Adipose tissue (tissue), 3 donors: ENCODE results near the gene TM7SF2. TPM values are rescaled to one million over a fixed set of nuclear protein-coding genes. Genes with fewer than 3 reads are reported as not detected.
"Not testable (repeated sequence)": the region's sequence is repeated elsewhere in the genome, so short reads cannot be mapped to it uniquely, and the experiment has no call there.

Source experiments
- H3K27ac ChIP-seq: one replicate; pipeline ENCODE4 v1.5.1; 2013; ENCODE audit warnings: low read depth, low read length
- WGBS, 3 donors: extraction: QIAGEN DNeasy Blood & Tissue Kit; methylation state at CpG; one replicate each; pipeline ENCODE4 v1.1.7; 2013; 5-methylcytosine and 5-hydroxymethylcytosine counted together
- polyA plus RNA-seq, 3 donors: library from polyadenylated mRNA; stranded (reverse); fragments of 200-250 nt; gene quantifications; one replicate each; pipeline ENCODE4 v1.2.3, GENCODE V29; 2013
- donor health status: healthy with polysubstance abuse.
- donor health status: Bipolar disorder and iron deficiency.
- donor health status: healthy.

Gene TM7SF2
- polyA plus RNA-seq, 3 donors, result 25.3 to 151 (median 78.4) TPM

DNA sequence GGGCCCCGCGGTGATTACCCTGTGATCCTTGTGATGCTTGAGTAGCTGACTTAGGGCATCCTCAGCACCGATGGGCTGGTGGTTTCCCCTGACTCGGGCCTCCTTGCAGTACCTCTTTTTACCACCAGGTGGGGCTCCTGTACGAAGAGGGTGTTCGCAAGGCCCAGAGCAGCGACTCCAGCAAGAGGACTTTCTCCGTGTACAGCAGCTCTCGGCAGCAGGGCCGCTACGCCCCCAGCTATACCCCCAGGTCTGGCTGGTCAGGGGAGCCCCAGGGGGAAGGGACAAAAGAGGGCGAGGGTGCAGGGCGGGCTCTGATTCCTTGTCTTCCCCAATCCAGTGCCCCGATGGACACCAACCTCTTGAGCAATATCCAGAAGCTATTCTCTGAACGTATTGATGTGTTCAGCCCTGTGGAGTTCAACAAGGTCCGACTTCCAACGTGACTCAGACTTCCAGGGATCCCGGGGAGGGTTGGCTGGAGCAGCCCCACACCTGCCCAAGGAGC is 1.3 kb upstream of the TM7SF2 start:
- H3K27ac ChIP-seq, result no peak overlapping the region
- WGBS, 3 donors, result 11 to 13% (median 12%) methylated on average over 18 of the region's 18 CpGs

DNA sequence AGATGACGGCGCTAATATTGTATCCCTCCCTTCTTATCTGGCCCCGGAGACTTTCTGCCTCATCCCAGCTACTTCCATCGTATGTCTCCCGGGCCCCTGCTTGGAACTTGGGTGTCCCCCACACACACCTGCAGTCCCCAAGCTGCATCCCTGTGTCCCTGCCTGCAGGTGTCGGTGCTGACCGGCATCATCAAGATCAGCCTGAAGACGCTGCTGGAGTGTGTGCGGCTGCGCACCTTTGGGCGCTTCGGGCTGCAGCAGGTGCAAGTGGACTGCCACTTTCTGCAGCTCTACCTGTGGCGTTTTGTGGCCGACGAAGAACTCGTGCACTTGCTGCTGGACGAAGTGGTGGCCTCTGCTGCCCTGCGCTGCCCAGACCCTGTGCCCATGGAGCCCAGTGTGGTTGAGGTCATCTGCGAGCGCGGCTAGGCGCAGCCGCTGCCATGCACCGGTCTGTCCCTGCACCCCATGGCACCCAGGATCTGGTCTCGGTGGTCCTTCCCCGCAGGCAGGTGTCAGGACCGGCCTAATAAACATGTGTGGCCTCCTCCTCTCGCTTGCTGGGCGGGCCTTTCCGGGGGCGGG is 421 bp upstream of the TM7SF2 start:
- WGBS, 3 donors, result 61 to 69% (median 68%) methylated on average over 30 to 31 of the region's 31 CpGs
- no peak overlapping the region for H3K27ac ChIP-seq

- H3K27ac ChIP-seq, result no peak overlapping the region
- 1 to 3% (median 2%) methylated on average over 47 to 57 of the region's 57 CpGs for WGBS, 3 donors
These were observed 1.1 kb downstream of the TM7SF2 start for GRCh38 chr11:65112546-65113360.

DNA sequence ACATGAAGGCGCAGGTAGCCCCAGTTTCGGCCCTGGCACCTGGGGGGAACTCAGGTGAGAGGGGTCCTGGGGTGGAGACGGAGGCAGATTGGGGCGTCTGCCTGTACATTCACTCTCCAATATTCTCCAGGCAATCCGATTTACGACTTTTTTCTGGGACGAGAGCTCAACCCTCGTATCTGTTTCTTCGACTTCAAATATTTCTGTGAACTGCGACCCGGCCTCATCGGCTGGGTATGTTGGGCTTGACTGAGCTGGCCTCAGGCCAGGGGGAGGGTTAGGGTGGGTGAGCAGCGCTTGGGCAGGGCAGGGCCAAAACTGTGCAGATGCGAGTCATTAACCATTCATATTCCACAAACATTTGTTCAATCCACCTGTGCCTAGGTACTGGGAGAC is 1.7 kb downstream of the TM7SF2 start:
- no peak overlapping the region for H3K27ac ChIP-seq
- WGBS, 3 donors, result 11 to 22% (median 15%) methylated on average over 14 of the region's 14 CpGs

- H3K27ac ChIP-seq, result no peak overlapping the region
- 29 to 72% (median 64%) methylated on average over 6 of the region's 6 CpGs for WGBS, 3 donors
These were observed 2.2 kb downstream of the TM7SF2 start for GRCh38 chr11:65113839-65114238.

- no peak overlapping the region for H3K27ac ChIP-seq
- WGBS, 3 donors, result 88 to 91% (median 91%) methylated on average over 11 of the region's 11 CpGs
These were observed 3.0 kb downstream of the TM7SF2 start for GRCh38 chr11:65114538-65115171.

GRCh38 chr11:65115361-65116082 is 3.9 kb downstream of the TM7SF2 start:
- 88 to 94% (median 91%) methylated on average over 21 of the region's 21 CpGs for WGBS, 3 donors
- no peak overlapping the region for H3K27ac ChIP-seq

DNA sequence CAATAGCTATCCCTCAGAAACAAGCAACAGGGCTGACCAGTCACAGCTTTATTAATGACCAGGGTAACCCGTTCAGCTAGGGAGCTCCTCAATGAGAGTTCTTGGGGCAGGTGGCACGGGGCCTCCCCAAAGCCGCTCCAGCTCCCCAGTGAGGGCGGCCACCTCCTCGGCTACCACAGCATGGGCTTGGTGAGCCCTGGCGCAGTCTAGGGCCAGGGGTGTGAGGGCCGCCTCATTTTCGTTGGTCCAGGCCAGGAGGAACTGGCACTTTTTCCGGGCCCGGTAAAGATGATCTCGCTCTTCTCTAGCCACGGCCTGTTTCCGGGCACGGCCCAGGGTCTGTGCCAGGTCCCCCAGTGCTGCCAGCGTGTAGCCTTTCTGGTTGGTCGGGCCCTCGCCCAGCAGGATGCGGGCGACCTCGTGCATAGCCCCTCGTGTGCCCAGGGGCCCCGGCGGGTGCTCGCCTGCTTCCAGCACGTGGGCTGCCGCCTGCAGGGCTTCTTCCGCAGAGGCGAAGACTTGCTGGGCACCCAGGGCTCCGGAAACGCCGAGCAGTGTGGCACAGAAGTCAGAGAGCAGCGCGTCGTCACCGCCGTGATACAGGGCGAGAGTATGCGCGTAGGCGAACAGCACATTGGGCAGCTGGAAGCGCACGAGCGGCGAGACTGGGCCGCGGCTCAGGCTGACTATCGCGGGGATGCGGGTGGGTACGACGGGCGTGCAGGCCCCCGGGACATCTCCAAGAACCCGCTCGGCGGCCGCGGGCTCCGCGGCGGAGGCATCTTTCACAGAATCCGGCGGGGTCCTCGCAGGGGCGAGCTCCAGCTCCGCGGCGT is 4.9 kb downstream of the TM7SF2 start:
- WGBS, 3 donors, result 20 to 24% (median 20%) methylated on average over 47 to 68 of the region's 68 CpGs
- H3K27ac ChIP-seq, result no peak overlapping the region

- H3K27ac ChIP-seq, result peak within 1 kb of the TSS; percentile 21
- WGBS, 3 donors, result 0% methylated on average over 86 to 89 of the region's 89 CpGs
These were observed 5.8 kb downstream of the TM7SF2 start, which contains the start of gene ZNHIT2 for GRCh38 chr11:65117206-65118096. Gene ZNHIT2 (minus strand): TSS chr11:65117701. CDS start chr11:65117653, 48 bp downstream.

- WGBS, 3 donors, result 82 to 87% (median 83%) methylated on average over 18 of the region's 18 CpGs
- H3K27ac ChIP-seq, result no peak overlapping the region
These were observed 6.6 kb downstream of the TM7SF2 start for GRCh38 chr11:65118097-65118837.

DNA sequence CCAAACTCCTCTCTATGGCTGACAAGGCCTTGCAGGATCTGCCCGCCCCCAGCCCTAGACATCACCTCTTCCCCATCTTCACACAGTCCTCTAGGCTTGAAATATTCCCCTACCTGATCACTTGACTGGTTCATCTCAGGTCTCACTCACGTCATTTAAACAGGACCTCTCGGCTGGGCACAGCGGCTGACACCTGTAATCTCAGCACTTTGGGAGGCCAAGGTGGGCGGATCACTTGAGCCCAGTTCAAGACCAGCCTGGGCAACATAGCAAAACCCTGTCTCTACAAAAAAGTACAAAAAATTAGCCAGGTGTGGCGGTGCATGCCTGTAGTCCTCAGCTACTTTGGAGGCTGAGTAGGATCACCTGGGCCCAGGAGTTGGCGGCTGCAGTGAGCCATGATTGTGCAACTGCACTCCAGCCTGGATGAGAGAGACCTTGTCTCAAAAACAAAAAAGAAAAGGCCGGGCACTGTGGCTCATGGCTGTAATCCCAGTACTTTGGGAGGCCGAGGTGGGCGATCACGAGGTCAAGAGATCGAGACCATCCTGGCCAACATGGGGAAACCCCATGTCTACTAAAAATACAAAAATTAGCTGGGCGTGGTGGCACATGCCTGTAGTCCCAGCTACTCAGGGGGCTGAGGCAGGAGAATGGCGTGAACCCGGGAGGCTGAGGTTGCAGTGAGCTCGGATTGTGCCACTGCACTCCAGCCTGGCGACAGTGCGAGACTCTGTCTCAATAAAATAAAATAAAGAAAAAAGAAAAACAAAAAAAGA is 7.4 kb downstream of the TM7SF2 start:
- WGBS, 3 donors, result 90 to 91% (median 90%) methylated on average over 18 of the region's 18 CpGs
- H3K27ac ChIP-seq, result not testable (repeated sequence)

DNA sequence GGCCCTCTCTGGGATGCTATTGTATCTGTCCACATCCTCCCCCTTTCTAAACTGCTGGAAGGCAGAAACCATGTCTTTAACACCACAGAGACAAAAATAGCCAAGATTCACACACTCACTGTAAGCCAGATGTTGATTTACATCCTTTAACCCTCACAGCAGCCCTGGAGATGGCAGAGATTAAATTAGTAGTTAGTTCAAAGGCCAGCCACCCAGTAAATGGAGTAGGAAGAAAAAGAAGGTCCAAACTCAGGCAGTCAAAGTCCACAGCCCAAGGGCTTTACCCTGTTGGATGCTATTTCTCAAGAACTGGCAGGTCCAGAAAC is 8.0 kb downstream of the TM7SF2 start:
- H3K27ac ChIP-seq, result no peak overlapping the region

GRCh38 chr11:65120831-65121230 is 9.2 kb downstream of the TM7SF2 start:
- H3K27ac ChIP-seq, result no peak overlapping the region
- WGBS, 3 donors, result 69 to 92% (median 81%) methylated on average over 3 of the region's 3 CpGs

DNA sequence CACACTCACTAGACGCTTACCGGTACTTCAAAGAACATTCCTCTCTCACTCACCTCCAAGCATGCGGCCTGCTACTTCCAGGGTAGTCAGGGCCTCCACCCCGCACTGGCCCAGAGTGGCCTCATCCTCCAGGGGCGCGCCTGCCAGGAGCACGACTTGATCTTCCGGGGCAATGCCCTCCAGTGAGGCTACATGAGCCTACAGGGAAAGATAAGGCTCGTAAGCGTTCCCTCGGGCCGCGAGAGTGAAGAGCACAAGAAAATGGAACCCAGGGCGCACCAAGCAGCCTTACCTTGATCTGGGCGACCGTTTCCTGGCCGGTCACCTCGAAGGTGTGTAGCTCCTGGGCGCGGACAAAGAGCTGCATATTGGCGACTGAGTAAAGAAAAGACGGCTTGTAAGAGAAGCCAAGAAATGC is 9.8 kb downstream of the TM7SF2 start:
- WGBS, 3 donors, result 0 to 1% (median 1%) methylated on average over 22 of the region's 22 CpGs
- H3K27ac ChIP-seq, result peak overlapping the region; percentile 68

- WGBS, 3 donors, result 0% methylated on average over 64 of the region's 64 CpGs
- H3K27ac ChIP-seq, result peak within 1 kb of the TSS; percentile 70
These were observed 10.4 kb downstream of the TM7SF2 start, which contains the start of the genes FAU and MRPL49 for GRCh38 chr11:65121865-65122696. Gene FAU (minus strand): TSS chr11:65122134. CDS start chr11:65121813, 321 bp downstream. Gene MRPL49 (plus strand): TSS chr11:65122321. CDS start chr11:65122347, 26 bp downstream.
